PC-9 (cell line): ENCODE measurements around the gene LUZP1. TPM values are rescaled to one million over a fixed set of nuclear protein-coding genes. Genes with fewer than 3 reads are reported as not detected.

ENCODE experiments used
- Bru-seq: library from RNA; stranded (reverse); fragments of 400-500 nt; gene quantifications from one replicate; lab custom pipeline; 2021; lab: Mats Ljungman, UMichigan
- BruChase-seq, 2 experiments: library from RNA; stranded (reverse); fragments of 400-500 nt; gene quantifications; one replicate each; lab custom pipeline; 2021; lab: Mats Ljungman, UMichigan
- BruUV-seq: library from RNA; stranded (reverse); fragments of 400-500 nt; replicated peaks from 2 replicates; lab custom pipeline; 2021; lab: Mats Ljungman, UMichigan
- CTCF ChIA-PET: fragments of 300-600 bp; sonication (Branson Sonifier 250); formaldehyde crosslinking; loops from one replicate; lab custom pipeline; 2022; ENCODE audit warnings: antibody characterized with exemption; lab: Charles Lee
- POLR2A ChIA-PET: fragments of 300-600 bp; sonication (Branson Sonifier 250); formaldehyde crosslinking; loops from one replicate; lab custom pipeline; 2022; ENCODE audit warnings: antibody characterized with exemption; ENCODE audit not compliant: unreplicated experiment; lab: Charles Lee
- DNase-seq, 2 experiments: peaks; one replicate each; pipeline versions ENCODE4 v3.0.0 to v3.0.0-alpha.2; 2015 to 2022; ENCODE audit warnings: mixed read lengths in 1 of 2
- H2AFZ ChIP-seq: fragments of 200-600 bp; sonication (generic); 2 replicates; pipeline ENCODE4 v1.8.1; 2017; ENCODE audit warnings: antibody characterized with exemption
- H3F3A ChIP-seq: fragments of 200-600 bp; sonication (generic); 2 replicates; pipeline ENCODE4 v1.8.1; 2017; ENCODE audit warnings: antibody characterized with exemption, mild to moderate bottlenecking, low read depth; ENCODE audit not compliant: insufficient read depth
- H3K27ac ChIP-seq: fragments of 200-600 bp; sonication (generic); 2 replicates; pipeline ENCODE4 v1.6.1; 2016; ENCODE audit warnings: mixed run types
- H3K27me3 ChIP-seq: fragments of 200-600 bp; sonication (generic); 2 replicates; pipeline ENCODE4 v1.6.1; 2016; ENCODE audit warnings: low read depth, mixed run types; ENCODE audit not compliant: insufficient read depth
- H3K36me3 ChIP-seq: fragments of 200-600 bp; sonication (generic); 2 replicates; pipeline ENCODE4 v1.6.1; 2016; ENCODE audit warnings: low read depth, mixed run types
- H3K4me1 ChIP-seq: fragments of 200-600 bp; sonication (generic); replicated peaks from 2 replicates; pipeline ENCODE4 v1.6.1; 2016; ENCODE audit warnings: mixed run types; ENCODE audit not compliant: insufficient read depth
- H3K4me2 ChIP-seq: fragments of 200-600 bp; sonication (generic); 2 replicates; pipeline ENCODE4 v1.6.1; 2017; ENCODE audit warnings: mixed run types
- H3K4me3 ChIP-seq: fragments of 200-600 bp; sonication (generic); 2 replicates; pipeline ENCODE4 v1.6.1; 2016; ENCODE audit warnings: mixed run types
- H3K79me2 ChIP-seq: fragments of 200-600 bp; sonication (generic); 2 replicates; pipeline ENCODE4 v1.6.1; 2017; ENCODE audit warnings: low read depth, mixed run types
- H3K9me2 ChIP-seq: fragments of 200-600 bp; sonication (generic); 2 replicates; pipeline ENCODE4 v1.8.1; 2017; ENCODE audit warnings: mild to moderate bottlenecking; ENCODE audit not compliant: insufficient read depth
- H3K9me3 ChIP-seq: fragments of 200-600 bp; sonication (generic); 2 replicates; pipeline ENCODE4 v1.8.1; 2016; ENCODE audit warnings: low read depth; ENCODE audit not compliant: insufficient read depth
- H4K20me1 ChIP-seq: fragments of 200-600 bp; sonication (generic); 2 replicates; pipeline ENCODE4 v1.8.1; 2017; ENCODE audit not compliant: insufficient read depth
- EZH2 ChIP-seq: fragments of 200-600 bp; sonication (generic); IDR thresholded peaks from 2 replicates; pipeline ENCODE4 v1.8.0; 2017; ENCODE audit warnings: antibody characterized with exemption, low read depth
- intact Hi-C: fragments of 100-400 bp; cut with micrococcal nuclease; formaldehyde crosslinking; loops from one replicate; pipeline ENCODE4 v1.10.0; 2022; ENCODE audit not compliant: unreplicated experiment
- long read RNA-seq: library from polyadenylated mRNA; stranded (forward); transcript quantifications from one replicate; pipeline ENCODE4 v2.0.0, GENCODE V29; 2022
- total RNA-seq: library from RNA; stranded (reverse); gene quantifications from 2 replicates; pipeline ENCODE4 v1.2.3, GENCODE V29; 2021
- TF ChIP-seq, protein P1 (sequence below): fragments of 200-600 bp; sonication (generic); conservative IDR thresholded peaks from 2 replicates; pipeline ENCODE4 v1.6.1; 2017; ENCODE audit warnings: mixed run types, antibody characterized with exemption, mild to moderate bottlenecking, moderate library complexity

Gene LUZP1
- 35.0 and 37.6 TPM in 2 replicates for total RNA-seq
- percentile 86 among the genes with signal in this experiment for Bru-seq, nascent RNA
- percentile 88 among the genes with signal in this experiment for BruChase-seq, experiment 1, labeled RNA remaining after a 2-hour chase
- percentile 74 among the genes with signal in this experiment for BruChase-seq, experiment 2, labeled RNA remaining after a 6-hour chase
- long read RNA-seq, full-length matches to known transcripts: 3 of 13 reads
- long read RNA-seq, partial matches to known transcripts: 1 of 13 reads
- long read RNA-seq, other reads (novel, unspliced or antisense): 9 of 13 reads

DNA sequence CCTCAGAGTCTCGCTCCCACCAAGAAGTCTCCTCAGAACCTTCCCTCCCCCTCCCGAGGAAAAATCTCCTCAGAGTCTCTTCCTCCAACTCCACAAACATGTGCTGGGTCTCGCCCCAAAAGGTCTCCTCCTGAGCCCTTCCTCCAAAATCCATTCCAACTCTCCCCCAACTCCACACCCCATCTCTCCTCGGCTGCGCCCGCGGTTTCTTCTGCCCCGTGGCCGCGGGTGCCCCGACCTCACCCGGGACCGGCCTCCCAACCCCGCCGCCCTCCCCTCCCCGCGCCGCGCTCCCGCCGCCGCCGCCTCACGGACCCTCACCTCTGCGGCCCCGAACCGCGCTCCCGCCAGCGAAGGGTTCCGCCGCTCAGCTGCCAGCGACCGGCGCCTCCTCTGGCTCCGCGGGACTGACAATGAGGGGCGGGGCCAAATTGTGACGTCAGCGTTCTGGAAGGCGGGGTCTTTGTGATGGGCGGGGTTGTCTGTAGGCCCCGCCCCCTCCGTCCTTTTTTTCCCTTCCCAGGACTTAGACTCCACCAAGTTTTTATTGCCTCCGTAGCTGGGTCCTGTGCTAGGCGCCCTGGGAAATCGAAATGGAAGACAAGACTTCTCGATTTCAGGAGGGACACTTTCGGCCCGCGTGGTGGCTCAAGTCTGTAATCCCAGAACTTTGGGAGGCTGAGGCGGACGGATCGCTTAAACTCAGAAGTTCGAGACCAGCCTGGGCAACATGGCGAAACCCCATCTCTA lies at the start of gene LUZP1:
TSS of gene LUZP1 (minus strand) at position 412 of the 750 bp plus-strand sequence.
- ChIA-PET CTCF (no interaction called here), POLR2A (interaction anchor here (0.6 to 0.7 kb wide), 4 partner anchors 8 to 155 kb away, joined by 3 to 23 read pairs (median 4); no protein-coding TSS in a partner anchor)
- Histone ChIP-seq H3K4me3 (peak within 1 kb of the TSS; percentile 75), H3K4me1 (peaks cover 6% of the 10 kb centered on the region), H3K27me3 (no peaks in the 10 kb centered on the region), H4K20me1 (peaks cover 17% of the 10 kb centered on the region), H3K79me2 (peaks cover 41% of the 10 kb centered on the region), H3K9me2 (no peaks in the 10 kb centered on the region), H3K27ac (peak within 1 kb of the TSS; percentile 58), H3F3A (no peaks in the 10 kb centered on the region), H2AFZ (no peak within 1 kb of the TSS; the same call in 1 of the 2 replicates), H3K4me2 (peak within 1 kb of the TSS; percentile 83), H3K36me3 (no peaks in the 10 kb centered on the region), H3K9me3 (no peaks in the 10 kb centered on the region)
- peak; percentile 39 to 80 for DNase-seq
- BruUV-seq: no TSS peak
- intact Hi-C loops: loop anchor here (5.0 kb wide), 1 partner anchor 66 kb away; no protein-coding TSS in a partner anchor
- no peak for TF ChIP-seq EZH2
- TF ChIP-seq, protein P1, sequence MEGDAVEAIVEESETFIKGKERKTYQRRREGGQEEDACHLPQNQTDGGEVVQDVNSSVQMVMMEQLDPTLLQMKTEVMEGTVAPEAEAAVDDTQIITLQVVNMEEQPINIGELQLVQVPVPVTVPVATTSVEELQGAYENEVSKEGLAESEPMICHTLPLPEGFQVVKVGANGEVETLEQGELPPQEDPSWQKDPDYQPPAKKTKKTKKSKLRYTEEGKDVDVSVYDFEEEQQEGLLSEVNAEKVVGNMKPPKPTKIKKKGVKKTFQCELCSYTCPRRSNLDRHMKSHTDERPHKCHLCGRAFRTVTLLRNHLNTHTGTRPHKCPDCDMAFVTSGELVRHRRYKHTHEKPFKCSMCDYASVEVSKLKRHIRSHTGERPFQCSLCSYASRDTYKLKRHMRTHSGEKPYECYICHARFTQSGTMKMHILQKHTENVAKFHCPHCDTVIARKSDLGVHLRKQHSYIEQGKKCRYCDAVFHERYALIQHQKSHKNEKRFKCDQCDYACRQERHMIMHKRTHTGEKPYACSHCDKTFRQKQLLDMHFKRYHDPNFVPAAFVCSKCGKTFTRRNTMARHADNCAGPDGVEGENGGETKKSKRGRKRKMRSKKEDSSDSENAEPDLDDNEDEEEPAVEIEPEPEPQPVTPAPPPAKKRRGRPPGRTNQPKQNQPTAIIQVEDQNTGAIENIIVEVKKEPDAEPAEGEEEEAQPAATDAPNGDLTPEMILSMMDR: no peak

DNA sequence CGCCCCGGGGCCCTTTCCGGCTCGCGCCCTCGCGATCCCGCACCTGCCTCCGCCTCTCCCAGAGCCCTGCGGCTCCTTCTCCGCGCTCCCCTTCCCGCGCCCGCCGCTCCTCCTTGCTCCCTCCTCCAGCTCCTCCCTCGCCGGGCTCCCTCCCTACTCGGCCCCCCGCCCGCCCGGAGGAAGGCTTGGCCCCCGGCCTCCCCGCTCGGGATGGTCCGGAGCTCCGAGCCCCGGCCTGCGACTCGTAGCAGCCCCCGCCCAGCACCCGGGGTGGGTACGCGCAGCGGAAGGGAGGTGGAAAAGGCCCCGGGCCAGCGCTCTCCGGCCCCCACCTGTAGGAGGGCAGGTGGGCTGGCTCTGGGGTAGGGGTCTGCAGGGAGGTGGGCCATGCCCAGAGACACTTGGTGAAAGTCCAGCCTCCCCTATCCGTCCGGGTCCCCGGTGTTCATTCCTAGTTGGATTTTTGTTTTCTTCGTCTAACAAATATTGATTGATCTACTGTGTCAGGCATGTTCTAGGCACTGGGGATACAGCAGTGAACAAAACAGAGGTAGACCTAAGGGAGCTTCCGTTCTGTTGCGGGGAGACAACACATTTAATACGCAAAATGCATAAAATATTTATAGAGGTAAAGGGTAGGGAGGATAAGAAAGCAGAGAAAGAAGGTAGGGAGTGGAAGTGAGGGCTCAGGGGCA lies 48.9 kb upstream of the LUZP1 start, which contains the start of gene HTR1D:
TSS of gene HTR1D (minus strand) at position 82 of the 695 bp plus-strand sequence. CDS start 23,283 bp downstream, outside the sequence.
- no peak within 1 kb of the TSS for H3K27ac ChIP-seq
- peak within 1 kb of the TSS; percentile 90 for H3K4me2 ChIP-seq
- H3K4me3 ChIP-seq: peak within 1 kb of the TSS; percentile 66
- CTCF ChIA-PET: interaction anchor here (0.5 to 0.7 kb wide), 4 partner anchors 120 to 279 kb away, joined by 3 to 11 read pairs (median 6); no protein-coding TSS in a partner anchor
- peak in 1 of 2 experiments; percentile 59 for DNase-seq
- no peaks in the 10 kb centered on the region; the same call in 1 of the 2 replicates for H3F3A ChIP-seq
- H2AFZ ChIP-seq: peak within 1 kb of the TSS; percentile 74
- H3K79me2 ChIP-seq: 0 out of 2 replicates have a peak, but pooled peaks cover 9% of the 10 kb centered on the region
- no peaks in the 10 kb centered on the region for H3K36me3 ChIP-seq
- intact Hi-C loops: loop anchor here (2.0 kb wide), 1 partner anchor 29 kb away; no protein-coding TSS in a partner anchor
- no peaks in the 10 kb centered on the region for H4K20me1 ChIP-seq
- no TSS peak for BruUV-seq
- H3K4me1 ChIP-seq: peaks cover 22% of the 10 kb centered on the region; the same call in 1 of the 2 replicates
- H3K9me3 ChIP-seq: no peaks in the 10 kb centered on the region
- H3K27me3 ChIP-seq: no peaks in the 10 kb centered on the region
- H3K9me2 ChIP-seq: no peaks in the 10 kb centered on the region
- POLR2A ChIA-PET: interaction anchor here (0.7 kb wide), 2 partner anchors 46 to 736 kb away, joined by 3 to 10 read pairs; no protein-coding TSS in a partner anchor
- TF ChIP-seq EZH2: no peak
- TF ChIP-seq, protein P1: no peak
